PC-9 (cell line): ENCODE data around the gene LAPTM5.

Experiments used
- EZH2 ChIP-seq: fragments of 200-600 bp; sonication (generic); IDR thresholded peaks from 2 replicates; pipeline ENCODE4 v1.8.0; 2017; ENCODE audit warnings: antibody characterized with exemption, low read depth
- TF ChIP-seq, protein P1 (sequence below): fragments of 200-600 bp; sonication (generic); conservative IDR thresholded peaks from 2 replicates; pipeline ENCODE4 v1.6.1; 2017; ENCODE audit warnings: mixed run types, antibody characterized with exemption, mild to moderate bottlenecking, moderate library complexity

DNA sequence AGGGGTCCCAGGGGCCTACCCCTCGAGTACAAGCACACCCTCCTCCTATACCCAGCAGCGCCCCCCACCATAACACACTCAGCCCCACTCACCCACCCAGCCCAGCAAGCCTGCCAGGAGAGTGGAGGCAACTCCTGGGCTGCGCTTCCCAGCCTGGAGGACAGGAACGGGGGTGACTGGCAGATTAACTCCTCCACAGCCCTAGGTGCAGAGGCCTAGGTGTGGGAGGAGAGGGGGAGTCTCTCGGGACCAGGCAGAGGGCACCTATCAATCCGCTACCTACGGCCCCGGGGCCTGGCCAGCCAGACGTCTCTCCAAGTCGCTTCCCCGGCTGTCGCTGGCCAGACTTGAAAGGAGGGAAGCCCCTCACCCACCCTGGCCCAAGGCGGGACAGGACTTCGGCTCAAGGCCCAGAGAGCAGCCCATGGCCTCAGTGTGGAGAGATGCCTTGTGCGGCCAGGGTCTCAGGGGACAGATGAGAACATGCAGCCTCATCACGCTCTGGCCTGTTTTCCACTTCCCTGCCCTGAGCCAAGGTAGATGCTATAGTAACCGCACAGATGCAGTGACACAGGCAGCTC lies 59.1 kb downstream of the LAPTM5 start:
- TF ChIP-seq, protein P1, sequence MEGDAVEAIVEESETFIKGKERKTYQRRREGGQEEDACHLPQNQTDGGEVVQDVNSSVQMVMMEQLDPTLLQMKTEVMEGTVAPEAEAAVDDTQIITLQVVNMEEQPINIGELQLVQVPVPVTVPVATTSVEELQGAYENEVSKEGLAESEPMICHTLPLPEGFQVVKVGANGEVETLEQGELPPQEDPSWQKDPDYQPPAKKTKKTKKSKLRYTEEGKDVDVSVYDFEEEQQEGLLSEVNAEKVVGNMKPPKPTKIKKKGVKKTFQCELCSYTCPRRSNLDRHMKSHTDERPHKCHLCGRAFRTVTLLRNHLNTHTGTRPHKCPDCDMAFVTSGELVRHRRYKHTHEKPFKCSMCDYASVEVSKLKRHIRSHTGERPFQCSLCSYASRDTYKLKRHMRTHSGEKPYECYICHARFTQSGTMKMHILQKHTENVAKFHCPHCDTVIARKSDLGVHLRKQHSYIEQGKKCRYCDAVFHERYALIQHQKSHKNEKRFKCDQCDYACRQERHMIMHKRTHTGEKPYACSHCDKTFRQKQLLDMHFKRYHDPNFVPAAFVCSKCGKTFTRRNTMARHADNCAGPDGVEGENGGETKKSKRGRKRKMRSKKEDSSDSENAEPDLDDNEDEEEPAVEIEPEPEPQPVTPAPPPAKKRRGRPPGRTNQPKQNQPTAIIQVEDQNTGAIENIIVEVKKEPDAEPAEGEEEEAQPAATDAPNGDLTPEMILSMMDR, result no peak
- TF ChIP-seq EZH2, result no peak
